ENCODE data around the gene KRT86.

Gene KRT86

DNA sequence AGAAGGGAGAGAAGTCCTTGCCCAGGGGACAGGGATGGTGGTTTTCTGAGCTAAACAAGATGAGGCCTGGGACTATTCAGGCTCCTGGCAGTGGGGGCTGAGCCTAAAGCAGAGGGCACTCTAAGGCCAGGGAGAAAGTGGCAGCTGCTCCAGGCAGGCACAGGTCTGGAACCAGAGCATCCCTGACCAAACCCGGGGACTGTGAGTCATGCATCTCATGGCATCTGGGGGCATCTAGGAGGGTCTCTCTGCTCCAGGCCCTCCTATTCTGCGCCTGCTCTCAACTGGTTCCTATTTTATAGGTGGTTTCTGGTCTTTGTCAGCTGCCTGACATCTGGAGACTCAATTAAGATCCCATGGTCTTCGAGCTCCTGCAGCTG, 29.8 kb upstream of the KRT86 start (continued):
- TF ChIP-seq GLI2 (tag by site-specific recombination; IDR thresholded peaks at IDR 0.05; ENCODE audit: borderline replicate concordance, low read depth): no peak

GRCh38 chr12:52245259-52245961, 29.0 kb upstream of the KRT86 start:
- TF ChIP-seq SP3 (tag by site-specific recombination; IDR thresholded peaks at IDR 0.05): no peak
- no peak for TF ChIP-seq ZNF10 (tag by site-specific recombination; IDR thresholded peaks at IDR 0.05)
- TF ChIP-seq KLF16 (tag by site-specific recombination; IDR thresholded peaks at IDR 0.05): no peak
- TF ChIP-seq, protein P1, sequence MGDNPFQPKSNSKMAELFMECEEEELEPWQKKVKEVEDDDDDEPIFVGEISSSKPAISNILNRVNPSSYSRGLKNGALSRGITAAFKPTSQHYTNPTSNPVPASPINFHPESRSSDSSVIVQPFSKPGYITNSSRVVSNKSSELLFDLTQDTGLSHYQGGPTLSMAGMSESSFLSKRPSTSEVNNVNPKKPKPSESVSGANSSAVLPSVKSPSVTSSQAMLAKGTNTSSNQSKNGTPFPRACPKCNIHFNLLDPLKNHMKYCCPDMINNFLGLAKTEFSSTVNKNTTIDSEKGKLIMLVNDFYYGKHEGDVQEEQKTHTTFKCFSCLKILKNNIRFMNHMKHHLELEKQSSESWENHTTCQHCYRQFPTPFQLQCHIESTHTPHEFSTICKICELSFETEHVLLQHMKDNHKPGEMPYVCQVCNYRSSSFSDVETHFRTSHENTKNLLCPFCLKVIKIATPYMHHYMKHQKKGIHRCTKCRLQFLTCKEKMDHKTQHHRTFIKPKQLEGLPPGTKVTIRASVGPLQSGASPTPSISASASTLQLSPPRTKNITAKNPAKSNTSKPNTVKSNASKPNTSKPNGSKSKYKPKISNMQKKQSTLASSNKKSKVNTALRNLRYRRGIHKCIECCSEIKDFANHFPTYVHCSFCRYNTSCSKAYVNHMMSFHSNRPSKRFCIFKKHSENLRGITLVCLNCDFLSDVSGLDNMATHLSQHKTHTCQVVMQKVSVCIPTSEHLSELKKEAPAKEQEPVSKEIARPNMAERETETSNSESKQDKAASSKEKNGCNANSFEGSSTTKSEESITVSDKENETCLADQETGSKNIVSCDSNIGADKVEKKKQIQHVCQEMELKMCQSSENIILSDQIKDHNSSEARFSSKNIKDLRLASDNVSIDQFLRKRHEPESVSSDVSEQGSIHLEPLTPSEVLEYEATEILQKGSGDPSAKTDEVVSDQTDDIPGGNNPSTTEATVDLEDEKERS (tag by site-specific recombination; IDR thresholded peaks at IDR 0.05): no peak
- TF ChIP-seq ZNF133 (tag by site-specific recombination; IDR thresholded peaks at IDR 0.05): no peak
- no peak for TF ChIP-seq ZNF302 (tag by site-specific recombination; IDR thresholded peaks at IDR 0.05; ENCODE audit: low read depth)
- TF ChIP-seq MYNN (tag by site-specific recombination; IDR thresholded peaks at IDR 0.05; ENCODE audit: borderline replicate concordance): no peak
- TF ChIP-seq ZNF664 (tag by site-specific recombination; IDR thresholded peaks at IDR 0.05): no peak
- TF ChIP-seq BCL6B (tag by site-specific recombination; IDR thresholded peaks at IDR 0.05): no peak
- peaks cover 18% of the 10 kb centered on the region for H3K4me1 ChIP-seq (ENCODE audit: control insufficient read depth, insufficient read depth, low read length)
- ChIA-PET CTCF (interaction anchor here (0.5 to 4.2 kb wide), 6 partner anchors 24 to 681 kb away, joined by 3 to 22 read pairs (median 6); partner anchors contain the start of gene KRT84), POLR2A (no interaction called here)
- H3K4me3 ChIP-seq (ENCODE audit: low read depth, low read length): no peak overlapping the region
- H3K27ac ChIP-seq (ENCODE audit: extremely low read depth, low read depth, low read length): no peak overlapping the region
- H3K36me3 ChIP-seq (ENCODE audit: control insufficient read depth in 2 of 2, insufficient read depth in 1 of 2, low read length in 2 of 2): no peaks in the 10 kb centered on the region
- H3K9me3 ChIP-seq (ENCODE audit: control insufficient read depth, insufficient read depth, low read depth, low read length): no peaks in the 10 kb centered on the region

DNA sequence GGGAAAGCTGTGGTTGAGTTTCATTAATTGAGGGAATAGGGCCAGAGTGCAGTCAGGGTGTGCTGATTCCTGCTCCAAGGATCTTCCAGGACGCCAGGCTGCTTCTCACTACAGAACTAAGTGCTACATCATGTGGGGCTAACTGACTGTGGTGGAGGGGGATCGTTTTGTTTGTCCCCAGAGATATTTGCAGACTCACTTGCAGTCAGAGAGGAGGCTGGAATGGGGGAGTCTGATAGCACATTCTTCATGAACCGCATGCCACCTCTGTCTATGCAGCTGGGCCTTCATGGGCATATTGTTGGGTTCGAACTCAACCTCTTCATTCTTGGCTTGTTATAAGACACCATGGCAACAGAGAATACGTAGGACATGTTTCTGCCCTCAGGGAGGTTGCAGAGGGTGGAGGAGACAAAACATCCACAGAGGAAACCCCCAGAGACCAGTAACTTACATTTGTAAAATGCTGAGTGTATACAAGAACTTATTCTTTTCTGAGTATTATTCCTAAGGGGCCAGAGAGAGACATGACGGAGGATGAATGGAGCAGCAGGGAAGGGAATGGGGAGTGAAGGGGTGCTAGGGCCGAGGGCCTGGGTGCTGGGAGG, 28.4 kb upstream of the KRT86 start:
- no peak overlapping the region for H3K4me3 ChIP-seq (ENCODE audit: low read depth, low read length)
- ChIA-PET CTCF (interaction anchor here (0.6 to 4.2 kb wide), 5 partner anchors 24 to 139 kb away, joined by 3 to 22 read pairs (median 7); partner anchors contain the start of gene KRT84), POLR2A (no interaction called here)
- peaks cover 18% of the 10 kb centered on the region for H3K4me1 ChIP-seq (ENCODE audit: control insufficient read depth, insufficient read depth, low read length)
- H3K27ac ChIP-seq (ENCODE audit: extremely low read depth, low read depth, low read length): no peak overlapping the region
- no peaks in the 10 kb centered on the region for H3K9me3 ChIP-seq (ENCODE audit: control insufficient read depth, insufficient read depth, low read depth, low read length)
- TF ChIP-seq ZNF433 (tag by site-specific recombination; IDR thresholded peaks at IDR 0.05; ENCODE audit: low read depth) (no peak), ZNF670 (tag by site-specific recombination; IDR thresholded peaks at IDR 0.05; ENCODE audit: low read depth) (no peak), ZNF600 (tag by site-specific recombination; IDR thresholded peaks at IDR 0.05) (no peak), SP7 (tag by site-specific recombination; IDR thresholded peaks at IDR 0.05) (no peak)
- H3K36me3 ChIP-seq (ENCODE audit: control insufficient read depth in 2 of 2, insufficient read depth in 1 of 2, low read length in 2 of 2): no peaks in the 10 kb centered on the region
